ENCODE results near the gene PHKB. TPM values are rescaled to one million over a fixed set of nuclear protein-coding genes. Genes with fewer than 3 reads are reported as not detected.

The PHKB gene
- total and polyA plus RNA-seq, 2 of the 8 experiments (the other 6 are each of a cell fraction or from before 2014, with no cell fraction given): 18.6 to 38.3 TPM

GRCh38 chr16:47458331-47458730 is 2.8 kb upstream of the PHKB start (continued):
- no peak for TF ChIP-seq SAP30 (IDR thresholded peaks at IDR 0.05; ENCODE audit: insufficient read depth, insufficient replicate concordance, low read length)
- no peak for TF ChIP-seq SRF (IDR thresholded peaks at IDR 0.05; ENCODE audit: low read depth, low read length)
- TF ChIP-seq CHD1 (IDR thresholded peaks at IDR 0.05; ENCODE audit: low read depth, low read length): no peak
- TF ChIP-seq YY1 (IDR thresholded peaks at IDR 0.05; ENCODE audit: low read depth, low read length): no peak
- TF ChIP-seq CEBPB (IDR thresholded peaks at IDR 0.05; ENCODE audit: low read depth, low read length): no peak

Measured in H1 (cell line).